A549 (cell line): Measurements from ENCODE around the gene SETBP1. TPM values are rescaled to one million over a fixed set of nuclear protein-coding genes. Genes with fewer than 3 reads are reported as not detected.

Experiments
- ATAC-seq, 2 experiments: fragments of 200-7000 bp in 1 of 2; fragments of >200 bp in 1 of 2; cut with Nextera tagmentation in 1 of 2; cut with Tn5 transposase in 1 of 2; 3 replicates each; pipeline versions ENCODE4 v1.8.0 to v1.9.1; 2018 to 2020; ENCODE audit warnings: mild to moderate bottlenecking in 1 of 2, moderate library complexity in 1 of 2
- CTCF ChIA-PET: fragments of 300-600 bp; sonication (Branson Sonifier 250); formaldehyde crosslinking; extraction: SDS; loops from one replicate; lab custom pipeline; 2021; ENCODE audit warnings: antibody characterized with exemption, inconsistent platforms; lab: Yijun Ruan, JAX
- POLR2A ChIA-PET: fragments of 350-600 bp; formaldehyde crosslinking; extraction: SDS; loops from one replicate; lab custom pipeline; 2021; ENCODE audit warnings: antibody characterized with exemption, inconsistent platforms; lab: Yijun Ruan, JAX
- DNase-seq, 2 experiments: peaks; one replicate each; pipeline versions ENCODE4 v3.0.0 to v3.0.0-alpha.2; 2011 to 2016; ENCODE audit warnings: low read depth in 1 of 2, low spot score in 1 of 2
- FAIRE-seq: peaks from 2 replicates; lab custom pipeline; 2011; peaks lifted over from hg19 to GRCh38; lab: Jason Lieb, UNC
- H3K27ac ChIP-seq, 2 experiments: fragments of >200 bp; sonication (Bioruptor Twin); formaldehyde crosslinking; 3 replicates each; pipeline ENCODE4 v1.5.1; 2016 to 2017
- H3K4me1 ChIP-seq: fragments of >200 bp; sonication (Bioruptor Twin); formaldehyde crosslinking; 3 replicates; pipeline ENCODE4 v1.6.1; 2016
- H3K4me2 ChIP-seq: fragments of >200 bp; sonication (Bioruptor Twin); formaldehyde crosslinking; 3 replicates; pipeline ENCODE4 v1.6.1; 2016
- H3K4me3 ChIP-seq: fragments of >200 bp; sonication (Bioruptor Twin); formaldehyde crosslinking; 3 replicates; pipeline ENCODE4 v1.5.1; 2016
- H3K9me3 ChIP-seq: fragments of >200 bp; sonication (Bioruptor Twin); formaldehyde crosslinking; 3 replicates; pipeline ENCODE4 v1.6.1; 2016
- ATOH8 ChIP-seq: fragments of 250-450 bp; sonication (Bioruptor Pico); IDR thresholded peaks from 2 replicates; pipeline ENCODE4 v1.5.0; 2020; ENCODE audit warnings: low read depth, mild to moderate bottlenecking, moderate library complexity
- E2F6 ChIP-seq: IDR thresholded peaks from 2 replicates; pipeline ENCODE4 v1.6.1; 2012; ENCODE audit warnings: low read depth, borderline replicate concordance
- EHMT2 ChIP-seq: fragments of 200-600 bp; sonication (generic); IDR thresholded peaks from 2 replicates; pipeline ENCODE4 v1.6.1; 2016; ENCODE audit warnings: antibody characterized with exemption, low read depth, mild to moderate bottlenecking, moderate library complexity
- EP300 ChIP-seq, 2 experiments: fragments of >200 bp; sonication (Bioruptor Twin); formaldehyde crosslinking; IDR thresholded peaks; 2 replicates in 1 of 2; 3 replicates in 1 of 2; pipeline ENCODE4 v1.6.1; 2016 to 2017
- FOSL2 ChIP-seq, 2 experiments: fragments of 450-650 bp in 1 of 2; fragments of >200 bp in 1 of 2; sonication (Bioruptor Twin) in 1 of 2; formaldehyde crosslinking; IDR thresholded peaks; 2 replicates each; pipeline versions ENCODE4 v1.5.0 to v1.6.1; 2016 to 2020; ENCODE audit warnings: mild to moderate bottlenecking in 1 of 2, moderate library complexity in 1 of 2
- FOXS1 ChIP-seq: fragments of 250-450 bp; sonication (Bioruptor Pico); IDR thresholded peaks from 2 replicates; pipeline ENCODE4 v1.5.0; 2020; ENCODE audit warnings: mild to moderate bottlenecking, moderate library complexity
- HES2 ChIP-seq: fragments of >200 bp; sonication (Bioruptor Twin); formaldehyde crosslinking; IDR thresholded peaks from 2 replicates; pipeline ENCODE4 v1.6.1; 2016
- HMGXB4 ChIP-seq: fragments of 250-450 bp; sonication (Bioruptor Pico); IDR thresholded peaks from 2 replicates; pipeline ENCODE4 v1.5.0; 2021; ENCODE audit warnings: mild to moderate bottlenecking, moderate library complexity, borderline replicate concordance
- HOXB5 ChIP-seq: fragments of 250-450 bp; sonication (Bioruptor Pico); IDR thresholded peaks from 2 replicates; pipeline ENCODE4 v1.5.0; 2020; ENCODE audit warnings: mild to moderate bottlenecking, moderate library complexity
- JUN ChIP-seq, 2 experiments: fragments of >200 bp; sonication (Bioruptor Twin); formaldehyde crosslinking; IDR thresholded peaks; 2 replicates in 1 of 2; 3 replicates in 1 of 2; pipeline ENCODE4 v1.6.1; 2016 to 2017
- NR3C1 ChIP-seq: fragments of >200 bp; sonication (Bioruptor Twin); formaldehyde crosslinking; IDR thresholded peaks from 3 replicates; pipeline ENCODE4 v1.6.1; 2017
- PBX3 ChIP-seq: IDR thresholded peaks from 2 replicates; pipeline ENCODE4 v1.6.1; 2012
- RAD21 ChIP-seq, 2 experiments: fragments of >200 bp in 1 of 2; sonication (Bioruptor Twin) in 1 of 2; formaldehyde crosslinking in 1 of 2; IDR thresholded peaks in 1 of 2; conservative IDR thresholded peaks in 1 of 2; 2 replicates in 1 of 2; 3 replicates in 1 of 2; pipeline ENCODE4 v1.6.1; 2012 to 2018; ENCODE audit warnings: inconsistent platforms in 1 of 2
- RNF2 ChIP-seq: fragments of 200-600 bp; sonication (generic); IDR thresholded peaks from 2 replicates; pipeline ENCODE4 v1.6.1; 2016; ENCODE audit warnings: low read depth, mild to moderate bottlenecking, antibody characterized with exemption, moderate library complexity, borderline replicate concordance
- TP53 ChIP-seq: fragments of 250-450 bp; sonication (Bioruptor Pico); IDR thresholded peaks from 2 replicates; pipeline ENCODE4 v1.5.0; 2021; ENCODE audit warnings: mild to moderate bottlenecking, moderate library complexity
- ZNF302 ChIP-seq: fragments of 250-450 bp; sonication (Bioruptor Pico); IDR thresholded peaks from 2 replicates; pipeline ENCODE4 v1.9.0; 2021; ENCODE audit warnings: inconsistent platforms, mild to moderate bottlenecking, moderate library complexity
- ZSCAN20 ChIP-seq: fragments of 250-450 bp; sonication (Bioruptor Pico); IDR thresholded peaks from 2 replicates; pipeline ENCODE4 v1.8.0; 2022; ENCODE audit warnings: mild to moderate bottlenecking, moderate library complexity
- WGBS: methylation state at CpG from one replicate; pipeline ENCODE4 v1.1.6; 2017; ENCODE audit errors: missing lambda C conversion rate; 5-methylcytosine and 5-hydroxymethylcytosine counted together
- polyA plus RNA-seq, 4 experiments: library from polyadenylated mRNA; depleted of rRNA in 3 of 4; stranded (reverse); fragments of >200 nt; fragmentation: RNase III in 1 of 4; extraction: RNeasy Plus Mini Kit Qiagen cat#74134 plus additional on column Dnase treatment in 1 of 4; gene quantifications; 2 replicates in 3 of 4; 3 replicates in 1 of 4; pipeline ENCODE4 v1.2.3, GENCODE V29; 2011 to 2017

The SETBP1 gene
- polyA plus RNA-seq, 2 of the 4 experiments (the other 2 are of a cell fraction), result 0.50 to 1.9 TPM

GRCh38 chr18:44944461-44944860 is 263.8 kb downstream of the SETBP1 start (continued):
- TF ChIP-seq HMGXB4 (no peak), EHMT2 (no peak), ZNF302 (CRISPR knock-in tag) (no peak)

GRCh38 chr18:44945888-44946401 is 265.3 kb downstream of the SETBP1 start:
- CTCF ChIA-PET, result interaction anchor here (1.0 kb wide), 1 partner anchor 10 kb away, joined by 4 read pairs; no protein-coding TSS in a partner anchor
- no peak for DNase-seq
- 68% methylated on average over 4 of the region's 4 CpGs for WGBS
- POLR2A ChIA-PET, result no interaction called here
- H3K27ac ChIP-seq, result no peak overlapping the region
- no peak for ATAC-seq
- no peak overlapping the region for H3K4me3 ChIP-seq
- H3K4me1 ChIP-seq, result no peaks in the 10 kb centered on the region
- H3K9me3 ChIP-seq, result no peaks in the 10 kb centered on the region
- TF ChIP-seq HMGXB4 (no peak), PBX3 (no peak), ATOH8 (no peak), HES2 (no peak), FOXS1 (CRISPR knock-in tag) (no peak), ZSCAN20 (no peak), FOSL2 (IDR thresholded peaks at IDR 0.05) (no peak), FOSL2 (CRISPR knock-in tag; IDR thresholded peaks at IDR 0.05) (no peak), HOXB5 (CRISPR knock-in tag) (no peak), RNF2 (no peak), E2F6 (no peak), ZNF302 (CRISPR knock-in tag) (no peak), EHMT2 (no peak)
- FAIRE-seq, result no peak
- H3K4me2 ChIP-seq, result no peak overlapping the region

GRCh38 chr18:44946529-44947113 is 265.9 kb downstream of the SETBP1 start:
- no peak for TF ChIP-seq TP53
- no peak for TF ChIP-seq RAD21 (conservative IDR thresholded peaks at IDR 0.05 in 1 of 2, IDR thresholded peaks at IDR 0.05 in 1 of 2)
- TF ChIP-seq NR3C1, result no peak
- TF ChIP-seq JUN (IDR thresholded peaks at IDR 0.05), result no peak
- TF ChIP-seq EP300 (IDR thresholded peaks at IDR 0.05), result no peak
- no peak for TF ChIP-seq RNF2
- Histone ChIP-seq H3K4me2 (no peak overlapping the region), H3K9me3 (no peaks in the 10 kb centered on the region), H3K4me1 (no peaks in the 10 kb centered on the region), H3K4me3 (no peak overlapping the region), H3K27ac (no peak overlapping the region)
- ATAC-seq, result no peak
- WGBS, result 72% methylated on average over 4 of the region's 4 CpGs
- DNase-seq, result no peak
- no peak for FAIRE-seq
- POLR2A ChIA-PET, result no interaction called here
- CTCF ChIA-PET, result no interaction called here
